ENCODE data around the gene KHK.
A peak's percentile ranks its signal among the peaks of the same experiment; 100 is the strongest.
"Not testable (repeated sequence)": the region's sequence is repeated elsewhere in the genome, so short reads cannot be mapped to it uniquely, and the experiment has no call there.

The KHK gene

DNA sequence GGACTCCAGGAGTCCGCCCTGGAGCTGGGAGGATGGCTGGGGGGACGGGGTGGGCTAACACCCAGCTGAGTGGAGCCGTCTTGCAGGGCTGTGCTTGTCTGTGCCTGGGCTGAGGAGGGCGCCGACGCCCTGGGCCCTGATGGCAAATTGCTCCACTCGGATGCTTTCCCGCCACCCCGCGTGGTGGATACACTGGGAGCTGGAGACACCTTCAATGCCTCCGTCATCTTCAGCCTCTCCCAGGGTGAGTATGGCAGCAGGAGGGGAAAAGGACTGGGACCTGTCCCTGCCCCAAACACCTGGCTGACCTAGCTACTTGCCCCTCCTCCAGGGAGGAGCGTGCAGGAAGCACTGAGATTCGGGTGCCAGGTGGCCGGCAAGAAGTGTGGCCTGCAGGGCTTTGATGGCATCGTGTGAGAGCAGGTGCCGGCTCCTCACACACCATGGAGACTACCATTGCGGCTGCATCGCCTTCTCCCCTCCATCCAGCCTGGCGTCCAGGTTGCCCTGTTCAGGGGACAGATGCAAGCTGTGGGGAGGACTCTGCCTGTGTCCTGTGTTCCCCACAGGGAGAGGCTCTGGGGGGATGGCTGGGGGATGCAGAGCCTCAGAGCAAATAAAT lies 12.9 kb downstream of the KHK start:
- DNase-seq: no peak

DNA sequence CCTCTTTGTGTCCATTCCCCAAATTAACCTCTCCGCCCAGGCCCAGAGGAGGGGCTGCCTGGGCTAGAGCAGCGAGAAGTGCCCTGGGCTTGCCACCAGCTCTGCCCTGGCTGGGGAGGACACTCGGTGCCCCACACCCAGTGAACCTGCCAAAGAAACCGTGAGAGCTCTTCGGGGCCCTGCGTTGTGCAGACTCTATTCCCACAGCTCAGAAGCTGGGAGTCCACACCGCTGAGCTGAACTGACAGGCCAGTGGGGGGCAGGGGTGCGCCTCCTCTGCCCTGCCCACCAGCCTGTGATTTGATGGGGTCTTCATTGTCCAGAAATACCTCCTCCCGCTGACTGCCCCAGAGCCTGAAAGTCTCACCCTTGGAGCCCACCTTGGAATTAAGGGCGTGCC lies 13.5 kb downstream of the KHK start:
- no peak for DNase-seq

DNA sequence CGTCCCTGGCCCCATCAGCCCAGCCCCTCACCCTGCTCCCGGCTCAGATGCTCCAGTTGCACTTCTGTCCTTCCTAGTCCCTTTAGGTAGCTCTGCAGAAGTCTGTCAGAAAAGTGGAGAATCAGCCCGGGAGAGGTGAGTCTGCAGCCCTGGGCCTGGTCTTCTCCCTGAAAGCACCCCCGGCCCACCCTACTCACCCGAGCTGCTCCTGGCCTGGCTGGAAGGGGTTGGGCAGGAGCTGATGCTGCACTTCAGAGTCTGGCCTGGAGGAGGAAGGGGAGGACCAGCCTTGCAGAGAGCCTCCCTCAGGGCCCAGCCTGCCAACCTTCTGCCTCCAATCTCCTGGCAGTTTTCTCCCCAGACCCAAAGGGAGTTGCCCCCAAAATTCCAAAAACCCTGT lies 15.8 kb downstream of the KHK start:
- no peak for DNase-seq

DNA sequence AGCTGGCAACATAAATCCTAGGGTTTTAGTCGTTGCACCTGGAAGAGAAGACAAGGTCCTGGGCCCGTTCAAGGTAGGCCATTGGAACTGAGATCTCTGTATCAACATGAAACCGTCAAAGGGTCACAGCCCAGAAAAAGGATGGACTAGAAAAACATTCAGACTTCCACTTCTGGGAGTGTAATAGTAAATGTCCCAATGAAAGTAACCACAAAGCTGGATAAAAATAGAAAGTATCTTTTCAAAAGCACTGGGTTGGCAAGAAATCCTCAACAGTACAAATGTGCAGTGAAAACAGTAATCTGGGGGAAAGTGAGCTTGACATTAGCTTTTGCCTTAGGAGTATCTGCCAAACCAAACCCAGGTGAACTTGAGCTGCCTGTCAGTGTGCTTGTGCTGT lies 19.4 kb downstream of the KHK start:
- DNase-seq: no peak

DNA sequence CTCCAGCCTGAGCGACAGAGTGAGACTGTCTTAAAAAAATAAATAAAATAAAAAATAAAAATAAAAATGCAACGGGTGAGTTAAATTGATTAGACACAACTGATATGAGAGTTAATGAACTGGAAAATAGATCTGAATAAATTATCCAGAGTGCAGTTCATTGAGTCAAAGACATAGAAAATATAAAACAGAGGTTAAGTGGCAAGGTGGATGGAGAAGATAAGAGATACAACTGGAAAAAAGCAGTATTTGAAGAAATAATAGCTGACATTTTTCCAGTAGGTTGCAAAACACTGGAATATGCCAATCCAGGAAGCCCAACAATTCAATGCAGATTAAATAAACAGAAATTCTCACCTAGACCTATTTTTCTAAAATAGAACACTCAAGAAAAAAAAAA lies 21.6 kb downstream of the KHK start:
- DNase-seq: no peak

DNA sequence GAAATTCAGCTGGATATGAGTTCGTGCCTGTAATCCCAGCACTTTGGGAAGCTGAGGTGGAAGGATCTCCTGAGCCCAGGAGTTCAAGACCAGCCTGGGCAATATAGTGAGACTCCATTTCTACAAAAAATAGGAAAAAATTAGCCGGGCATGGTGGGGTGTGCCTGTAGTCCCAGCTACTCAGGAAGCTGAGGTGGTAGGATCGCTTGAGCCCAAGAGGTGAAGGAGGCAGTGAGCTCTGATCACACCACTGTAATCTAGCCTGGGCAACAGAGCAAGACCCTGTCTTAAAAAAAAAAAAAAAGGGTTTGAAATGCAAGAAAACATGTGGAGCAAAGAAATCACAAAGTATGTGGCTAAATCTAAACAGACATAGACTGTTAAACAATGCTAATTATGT lies 22.5 kb downstream of the KHK start:
- no peak for DNase-seq

DNA sequence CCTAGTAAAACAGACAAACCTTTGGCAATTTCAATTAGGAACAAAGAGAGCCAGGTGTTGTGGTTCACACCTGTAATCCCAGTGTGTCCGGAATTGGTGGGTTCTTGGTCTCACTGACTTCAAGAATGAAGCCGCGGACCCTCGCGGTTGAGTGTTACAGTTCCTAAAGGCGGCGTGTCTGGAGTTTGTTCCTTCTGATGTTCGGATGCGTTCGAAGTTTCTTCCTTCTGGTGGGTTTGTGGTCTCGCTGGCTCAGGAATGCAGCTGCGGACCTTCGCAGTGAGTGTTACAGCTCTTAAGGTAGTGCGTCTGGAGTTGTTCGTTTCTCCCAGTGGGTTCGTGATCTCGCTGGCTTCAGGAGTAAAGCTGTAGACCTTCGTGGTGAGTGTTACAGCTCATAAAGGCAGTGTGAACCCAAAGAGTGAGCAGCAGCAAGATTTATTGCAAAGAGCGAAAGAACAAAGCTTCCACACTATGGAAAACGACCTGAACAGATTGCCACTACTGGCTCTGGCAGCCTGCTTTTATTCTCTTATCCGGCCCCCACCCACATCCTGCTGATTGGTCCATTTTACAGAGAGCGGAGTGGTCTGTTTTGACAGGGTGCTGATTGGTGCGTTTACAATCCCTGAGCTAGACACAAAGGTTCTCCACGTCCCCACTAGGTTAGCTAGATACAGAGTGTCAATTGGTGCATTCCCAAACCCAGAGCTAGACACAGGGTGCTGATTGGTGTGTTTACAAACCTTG lies 24.2 kb downstream of the KHK start:
- not testable (repeated sequence) for DNase-seq

DNA sequence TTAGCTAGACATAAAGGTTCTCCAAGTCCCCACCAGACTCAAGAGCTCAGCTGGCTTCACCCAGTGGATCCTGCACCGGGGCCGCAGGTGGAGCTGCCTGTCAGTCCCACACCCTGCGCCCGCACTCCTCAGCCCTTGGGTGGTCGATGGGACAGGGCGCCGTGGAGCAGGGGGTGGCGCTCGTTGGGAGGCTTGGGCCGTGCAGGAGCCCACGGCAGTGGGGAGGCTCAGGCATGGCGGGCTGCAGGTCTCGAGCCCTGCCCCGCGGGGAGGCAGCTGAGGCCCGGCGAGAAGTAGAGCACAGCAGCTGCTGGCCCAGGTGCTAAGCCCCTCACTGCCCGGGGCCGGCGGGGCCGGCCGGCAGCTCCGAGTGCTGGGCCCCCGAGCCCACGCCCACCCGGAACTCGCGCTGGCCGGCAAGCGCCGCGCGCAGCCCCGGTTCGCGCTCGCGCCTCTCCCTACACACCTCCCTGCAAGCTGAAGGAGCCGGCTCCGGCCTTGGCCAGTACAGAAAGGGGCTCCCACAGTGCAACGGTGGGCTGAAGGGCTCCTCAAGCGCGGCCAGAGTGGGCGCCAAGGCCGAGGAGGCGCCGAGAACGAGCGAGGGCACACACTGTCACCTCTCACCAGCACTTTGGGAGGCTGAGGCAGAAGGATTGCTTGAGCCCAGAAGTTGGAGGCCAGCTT lies 25.0 kb downstream of the KHK start:
- not testable (repeated sequence) for DNase-seq

DNA sequence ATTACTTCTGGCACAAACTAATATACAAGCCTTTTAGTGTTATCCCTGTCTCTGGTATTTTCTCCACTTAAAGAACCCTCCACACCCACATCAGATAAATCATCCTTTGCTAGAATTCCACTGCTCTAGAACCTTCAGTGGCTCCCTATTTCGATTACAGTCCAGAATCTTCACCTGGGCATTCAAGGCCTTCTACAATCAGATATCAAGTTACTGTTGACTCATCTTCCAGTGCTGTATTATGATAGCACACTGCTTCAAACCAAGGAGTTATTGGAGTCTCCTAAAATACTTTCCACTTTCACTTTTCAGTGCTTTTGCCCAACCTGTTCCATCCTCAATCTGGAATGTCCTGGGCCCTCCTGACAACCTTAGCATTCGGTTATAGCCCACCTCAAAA lies 28.9 kb downstream of the KHK start:
- no peak for DNase-seq

DNA sequence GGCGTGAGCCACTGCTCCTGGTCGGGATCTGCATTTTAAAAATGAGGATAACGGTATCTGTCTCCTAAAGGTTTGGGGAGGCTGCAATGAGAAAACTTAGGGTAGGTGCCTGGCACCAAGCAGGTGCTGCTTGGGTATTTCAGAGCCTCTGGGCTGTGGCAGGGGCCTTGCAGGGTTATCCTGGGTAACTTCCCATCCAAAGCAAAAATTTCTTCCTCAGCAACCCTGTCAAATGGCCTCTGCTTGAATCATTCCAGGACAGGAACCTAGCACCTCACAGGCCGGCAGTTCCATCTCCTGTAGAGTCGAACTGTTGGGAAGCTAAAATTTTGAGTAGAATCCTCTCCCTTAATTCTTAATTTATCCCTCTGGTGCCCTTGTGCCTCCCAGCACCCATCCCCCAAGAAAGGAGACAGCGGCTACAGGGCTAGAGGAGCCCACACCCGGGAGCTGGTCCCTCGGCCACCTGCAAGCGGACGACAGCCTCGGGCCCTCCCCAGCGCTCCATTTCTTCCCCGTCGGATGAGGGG lies 31.5 kb downstream of the KHK start:
- no peak for DNase-seq

DNA sequence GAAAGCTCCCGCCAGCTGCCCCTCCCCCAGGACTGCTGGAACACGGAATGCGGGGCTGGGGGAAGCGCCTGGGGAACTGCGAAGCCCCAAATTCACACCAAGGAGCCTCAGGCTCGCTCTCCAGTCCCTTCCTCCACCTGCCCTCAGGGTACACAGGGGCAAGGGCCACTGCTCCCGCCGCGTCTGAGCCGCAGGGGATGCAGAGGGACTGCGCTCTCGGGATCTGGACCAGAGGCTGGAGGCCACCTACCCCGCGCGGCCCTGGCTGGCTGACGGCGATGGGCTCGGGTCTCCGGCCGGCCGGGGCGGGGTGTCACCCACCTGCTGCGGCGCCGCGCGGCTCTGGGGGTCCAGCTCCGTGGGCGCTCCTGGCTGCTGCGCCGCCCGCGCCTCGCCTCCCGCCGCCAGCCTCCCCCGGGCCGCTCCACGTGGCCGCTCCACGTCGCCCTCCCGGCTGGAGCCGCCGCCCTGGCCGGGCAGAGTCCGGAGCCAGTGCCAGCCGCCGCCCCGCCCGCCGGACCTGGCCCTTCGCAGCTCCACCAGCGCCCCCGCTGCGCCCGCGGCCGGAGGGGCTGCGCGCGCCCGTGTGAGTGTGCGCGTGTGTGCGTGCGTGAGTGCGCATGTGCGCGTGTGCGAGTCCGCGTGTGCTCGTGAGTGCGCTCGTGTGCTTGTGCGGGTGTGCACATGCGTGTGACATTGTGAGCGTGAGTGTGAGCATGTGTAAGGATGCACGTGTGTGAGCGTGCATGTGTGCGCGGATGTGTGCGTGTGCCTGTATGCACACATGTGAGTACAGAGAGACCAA lies 32.2 kb downstream of the KHK start, which contains the start of gene CGREF1:
Gene CGREF1 (minus strand): TSS at position 604 of the 805 bp plus-strand sequence. CDS start 14,762 bp downstream, outside the sequence.
- DNase-seq: no peak

DNA sequence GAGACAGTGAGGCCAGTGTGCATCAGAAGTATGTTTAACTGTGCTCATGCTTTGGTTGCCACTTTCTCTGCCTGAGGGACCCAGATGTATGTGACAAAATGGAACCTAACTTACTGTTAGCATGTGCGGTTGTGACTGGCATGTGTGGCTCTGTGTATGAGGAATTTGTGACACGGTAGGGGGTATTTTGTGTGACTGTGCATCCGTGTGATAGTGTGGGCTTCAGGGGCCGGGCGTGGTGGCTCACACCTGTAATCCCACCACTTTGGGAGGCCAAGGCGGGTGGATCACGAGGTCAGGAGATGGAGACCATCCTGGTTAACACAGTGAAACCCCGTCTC lies 32.7 kb downstream of the KHK start:
- DNase-seq: not testable (repeated sequence)

DNA sequence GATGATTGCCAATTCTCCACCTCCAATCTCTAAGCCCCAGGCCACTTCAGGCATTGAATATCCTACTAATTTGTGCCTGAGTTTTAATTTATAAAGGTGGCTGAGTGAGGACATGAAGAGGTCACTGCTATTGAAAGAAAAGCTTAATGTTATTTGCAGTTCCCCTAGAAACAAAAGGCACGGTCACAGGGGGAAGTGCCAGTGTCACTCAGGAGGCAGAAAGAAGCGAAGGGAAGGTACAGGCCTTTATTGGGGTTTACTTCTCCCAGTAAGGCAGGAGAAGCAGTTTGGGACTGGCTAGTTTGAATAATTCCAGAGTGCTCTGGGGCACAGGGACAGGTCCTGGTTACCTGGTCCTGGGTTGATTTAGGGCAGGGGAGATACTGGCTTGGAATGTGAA lies 35.3 kb downstream of the KHK start:
- DNase-seq: peak; percentile 5

DNA sequence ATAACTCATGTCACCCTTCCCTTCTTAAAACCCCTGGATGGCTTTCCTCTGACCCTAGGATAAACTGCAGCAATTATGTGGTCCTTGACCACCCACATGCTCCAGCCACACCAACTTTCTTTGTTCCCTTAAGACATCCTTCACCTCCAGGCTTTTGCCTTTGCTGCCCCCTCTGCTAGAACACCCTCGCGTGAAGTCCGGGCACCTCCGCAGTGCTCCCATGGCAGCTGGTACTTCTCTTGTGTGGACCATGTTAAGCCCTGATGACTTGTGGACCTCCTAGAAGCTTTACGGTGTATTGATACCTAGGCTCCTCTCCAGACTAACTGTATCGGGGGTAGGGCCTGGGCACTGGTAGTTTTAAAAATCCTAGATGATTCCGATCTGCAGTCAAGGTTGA lies 36.2 kb downstream of the KHK start:
- no peak for DNase-seq

DNA sequence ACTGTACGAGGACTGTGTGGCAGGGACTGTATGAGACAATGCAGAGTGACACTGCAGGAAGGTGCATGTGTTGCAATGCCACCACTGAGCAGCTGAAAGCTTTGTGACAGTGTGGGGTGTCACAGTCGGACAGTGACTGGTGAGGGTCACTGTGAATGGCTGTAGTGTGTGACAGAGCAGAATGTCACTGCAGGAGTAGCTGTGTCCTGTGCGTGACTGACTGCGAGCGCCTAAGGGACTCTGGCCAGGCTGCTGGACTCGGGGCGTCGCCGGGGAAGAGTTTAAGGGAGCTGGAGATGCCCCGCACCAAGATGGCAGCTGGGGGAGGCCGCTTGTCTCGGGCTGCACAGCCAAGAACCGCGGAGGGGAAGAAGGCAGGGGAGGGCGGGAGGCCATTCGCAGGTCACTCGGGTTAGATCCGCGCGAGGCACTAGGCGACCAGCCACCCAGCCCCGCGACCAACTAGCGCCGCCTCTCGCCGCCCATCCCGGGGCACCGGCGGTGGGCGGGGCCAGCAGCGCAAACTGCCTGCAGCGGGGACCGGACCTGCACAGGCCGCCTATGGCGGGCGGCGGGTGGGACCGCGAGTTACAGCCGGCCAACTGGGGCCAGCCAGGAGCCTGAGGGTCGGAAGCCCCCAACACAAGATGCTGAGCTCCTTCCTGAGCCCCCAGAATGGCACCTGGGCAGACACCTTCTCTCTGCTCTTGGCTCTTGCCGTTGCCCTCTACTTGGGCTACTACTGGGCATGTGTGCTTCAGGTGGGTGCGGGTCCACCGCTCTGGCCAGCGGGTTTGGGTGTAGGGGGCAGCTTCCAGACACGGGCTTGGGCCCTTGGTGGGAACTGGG lies 37.0 kb downstream of the KHK start, which contains the start of gene ABHD1:
Gene ABHD1 (plus strand): TSS at position 514 of the 849 bp plus-strand sequence. CDS start 134 bp downstream, at position 648.
- peak; percentile 63 for DNase-seq

DNA sequence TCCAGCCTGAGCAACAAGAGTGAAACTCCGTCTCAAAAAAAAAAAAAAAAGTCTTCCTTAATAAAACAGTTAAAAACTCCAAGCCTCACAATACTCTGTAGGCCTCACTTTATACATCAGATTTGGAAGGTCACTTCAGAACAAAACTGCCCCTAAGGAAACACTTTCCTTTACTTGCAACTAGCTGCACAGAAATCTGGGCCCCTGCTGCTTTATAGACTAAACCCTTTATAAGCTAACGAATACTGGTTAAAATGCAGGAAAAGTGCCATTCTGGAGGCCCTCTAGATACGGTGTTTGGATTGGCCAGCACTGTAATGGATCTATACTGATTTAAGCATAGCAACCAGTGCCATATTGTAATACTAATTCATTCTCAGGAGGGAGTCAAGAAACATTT lies 38.5 kb downstream of the KHK start:
- no peak for DNase-seq

DNA sequence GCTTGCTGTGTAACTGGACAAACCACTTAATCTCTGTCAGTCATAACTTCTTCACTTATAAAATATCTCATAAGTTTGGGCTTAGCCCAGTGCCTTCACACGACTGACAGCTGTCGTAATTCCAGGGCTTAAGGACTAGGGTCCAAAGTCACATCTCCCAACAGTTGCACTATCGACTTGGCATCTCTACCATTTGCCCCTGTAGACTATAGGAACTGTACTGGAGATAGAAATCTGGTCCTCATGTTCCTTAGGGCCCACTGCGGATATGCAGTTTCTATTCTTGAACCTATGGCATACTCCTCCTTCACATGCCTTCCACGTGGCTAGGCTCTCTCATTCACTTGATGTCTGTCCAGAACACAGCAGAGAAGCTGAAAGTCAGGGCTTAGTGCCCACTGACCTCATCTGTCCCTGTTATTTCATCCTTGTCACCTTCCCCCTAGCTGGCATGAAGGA lies 39.7 kb downstream of the KHK start:
- DNase-seq: no peak

DNA sequence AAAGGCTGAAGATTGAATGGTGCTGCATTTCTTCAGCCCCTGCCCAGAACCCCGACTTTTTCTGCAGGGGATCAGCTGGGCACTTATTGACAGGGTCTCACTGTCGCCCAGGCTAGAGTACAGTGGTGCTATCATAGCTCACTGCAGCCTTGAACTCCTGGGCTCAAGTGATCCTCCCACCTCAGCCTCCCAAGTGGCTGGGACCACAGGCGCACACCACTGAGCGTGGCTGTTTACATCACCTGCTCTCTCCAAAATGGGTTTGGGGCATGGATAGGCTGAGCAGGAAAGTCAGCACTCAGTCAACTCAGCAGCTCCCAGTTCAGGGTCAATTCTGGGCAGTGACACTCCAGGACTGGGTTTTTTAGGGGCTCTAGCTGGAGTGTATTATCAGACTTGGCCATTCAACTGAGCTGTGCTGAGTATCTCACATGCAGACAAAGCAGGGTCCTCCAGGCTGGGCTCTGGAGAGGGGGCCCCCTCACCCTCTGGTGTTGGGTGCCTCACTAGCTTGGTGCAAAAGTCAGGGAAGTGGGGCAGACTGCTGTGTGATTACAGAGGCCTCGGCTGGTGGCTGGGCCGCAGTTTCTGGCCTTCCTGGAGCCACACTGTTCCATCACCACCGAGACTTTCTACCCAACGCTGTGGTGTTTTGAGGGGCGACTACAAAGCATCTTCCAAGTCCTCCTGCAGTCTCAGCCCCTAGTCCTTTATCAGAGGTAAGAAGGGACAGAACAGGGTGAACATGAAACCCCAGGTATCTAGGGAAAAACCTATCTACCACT lies 41.5 kb downstream of the KHK start:
- DNase-seq: no peak

DNA sequence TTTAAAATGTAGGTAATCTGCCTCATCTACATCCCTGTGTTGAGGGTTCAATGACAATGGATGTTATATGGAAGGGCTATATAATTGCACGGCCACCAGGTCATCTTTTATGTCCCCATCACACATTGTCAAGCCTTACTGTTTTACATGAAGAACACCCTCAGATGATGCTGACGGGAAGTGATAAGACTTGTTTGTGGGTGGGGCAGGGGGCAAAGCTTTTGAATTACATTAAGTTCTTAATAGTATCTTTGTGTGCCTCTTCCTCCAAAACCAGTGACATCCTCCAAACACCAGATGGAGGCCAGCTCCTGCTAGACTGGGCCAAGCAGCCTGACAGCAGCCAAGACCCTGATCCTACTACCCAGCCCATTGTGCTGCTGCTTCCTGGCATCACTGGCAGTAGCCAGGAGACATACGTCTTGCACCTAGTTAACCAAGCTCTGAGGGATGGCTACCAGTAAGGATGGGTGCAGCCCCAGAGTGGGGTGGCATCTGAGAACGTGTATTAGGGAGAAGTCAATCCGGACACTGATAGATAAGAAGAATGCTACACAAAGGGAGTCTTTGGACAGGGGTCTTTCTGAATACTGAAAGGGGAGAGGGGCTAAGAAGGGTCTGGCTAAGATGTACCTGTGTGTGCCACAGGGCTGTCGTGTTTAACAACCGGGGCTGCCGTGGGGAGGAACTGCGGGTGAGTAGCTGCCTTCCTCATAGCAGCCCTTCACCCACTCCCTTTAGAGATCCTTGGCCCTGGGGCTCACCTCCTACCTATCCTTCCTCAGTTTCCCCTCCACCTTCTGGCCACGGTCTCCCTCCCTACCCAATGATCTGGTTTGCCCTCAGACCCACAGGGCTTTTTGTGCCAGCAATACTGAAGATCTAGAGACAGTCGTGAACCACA lies 42.3 kb downstream of the KHK start:
- DNase-seq: no peak

DNA sequence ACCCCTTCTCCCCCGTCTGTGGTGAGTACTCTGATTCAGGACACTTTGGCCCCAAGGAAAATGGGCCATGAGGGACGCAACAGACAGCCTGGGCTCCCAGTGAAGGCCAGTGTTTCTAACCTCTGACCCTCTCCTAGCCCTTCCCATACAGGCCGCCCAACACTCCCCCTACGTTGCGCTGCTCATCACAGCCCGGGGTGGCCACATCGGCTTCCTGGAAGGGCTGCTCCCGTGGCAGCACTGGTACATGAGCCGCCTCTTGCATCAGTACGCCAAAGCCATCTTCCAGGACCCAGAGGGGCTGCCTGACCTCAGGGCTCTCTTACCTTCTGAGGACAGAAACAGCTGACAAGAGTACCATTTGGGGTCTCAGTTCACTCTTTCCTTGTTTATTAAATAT lies 43.8 kb downstream of the KHK start:
- DNase-seq: no peak

Data from inflammatory macrophage treated with lipopolysaccharide for 4 hours (primary cell).